ENCODE measurements around the gene TMEM175.

TMEM175 gene

DNA sequence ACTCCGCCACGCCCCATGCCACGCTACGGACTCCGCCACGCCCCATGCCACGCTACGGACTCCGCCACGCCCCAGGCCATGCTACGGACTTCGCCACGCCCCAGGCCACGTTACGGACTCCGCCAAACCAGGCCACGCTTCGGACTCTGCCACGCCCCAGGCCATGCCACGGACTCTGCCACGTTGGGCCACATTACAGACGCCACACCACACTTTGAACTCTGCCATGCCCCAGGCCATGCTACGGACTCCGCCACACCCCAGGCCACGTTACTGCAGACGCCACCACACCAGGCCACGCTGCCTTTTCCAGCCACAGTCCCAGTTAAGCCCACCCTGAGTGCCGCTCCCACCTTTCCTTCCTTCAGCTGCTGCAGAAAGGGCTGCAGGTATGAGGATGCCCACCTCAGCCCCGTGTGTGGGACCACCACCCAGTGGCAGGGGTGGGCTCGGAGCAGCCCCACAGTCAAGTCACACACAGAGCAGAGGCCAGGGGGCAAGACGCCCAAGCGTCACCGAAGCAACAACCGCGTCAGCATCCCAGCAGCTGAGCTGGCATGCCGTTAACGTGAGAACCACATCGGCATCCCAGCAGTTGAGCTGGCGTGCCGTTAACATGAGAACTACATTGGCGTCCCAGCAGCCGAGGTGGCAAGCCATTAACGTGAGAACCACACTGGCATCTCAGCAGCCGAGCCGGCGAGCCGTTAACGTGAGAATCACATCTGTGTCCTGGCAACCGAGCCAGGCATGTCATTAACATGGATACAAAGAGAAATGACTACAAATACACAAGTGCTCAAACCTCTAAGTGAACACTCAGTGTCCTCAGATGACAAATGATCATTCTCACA lies 26.5 kb upstream of the TMEM175 start (continued):
- TF ChIP-seq, protein P1, sequence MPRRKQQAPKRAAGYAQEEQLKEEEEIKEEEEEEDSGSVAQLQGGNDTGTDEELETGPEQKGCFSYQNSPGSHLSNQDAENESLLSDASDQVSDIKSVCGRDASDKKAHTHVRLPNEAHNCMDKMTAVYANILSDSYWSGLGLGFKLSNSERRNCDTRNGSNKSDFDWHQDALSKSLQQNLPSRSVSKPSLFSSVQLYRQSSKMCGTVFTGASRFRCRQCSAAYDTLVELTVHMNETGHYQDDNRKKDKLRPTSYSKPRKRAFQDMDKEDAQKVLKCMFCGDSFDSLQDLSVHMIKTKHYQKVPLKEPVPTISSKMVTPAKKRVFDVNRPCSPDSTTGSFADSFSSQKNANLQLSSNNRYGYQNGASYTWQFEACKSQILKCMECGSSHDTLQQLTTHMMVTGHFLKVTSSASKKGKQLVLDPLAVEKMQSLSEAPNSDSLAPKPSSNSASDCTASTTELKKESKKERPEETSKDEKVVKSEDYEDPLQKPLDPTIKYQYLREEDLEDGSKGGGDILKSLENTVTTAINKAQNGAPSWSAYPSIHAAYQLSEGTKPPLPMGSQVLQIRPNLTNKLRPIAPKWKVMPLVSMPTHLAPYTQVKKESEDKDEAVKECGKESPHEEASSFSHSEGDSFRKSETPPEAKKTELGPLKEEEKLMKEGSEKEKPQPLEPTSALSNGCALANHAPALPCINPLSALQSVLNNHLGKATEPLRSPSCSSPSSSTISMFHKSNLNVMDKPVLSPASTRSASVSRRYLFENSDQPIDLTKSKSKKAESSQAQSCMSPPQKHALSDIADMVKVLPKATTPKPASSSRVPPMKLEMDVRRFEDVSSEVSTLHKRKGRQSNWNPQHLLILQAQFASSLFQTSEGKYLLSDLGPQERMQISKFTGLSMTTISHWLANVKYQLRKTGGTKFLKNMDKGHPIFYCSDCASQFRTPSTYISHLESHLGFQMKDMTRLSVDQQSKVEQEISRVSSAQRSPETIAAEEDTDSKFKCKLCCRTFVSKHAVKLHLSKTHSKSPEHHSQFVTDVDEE (CRISPR knock-in tag; IDR thresholded peaks at IDR 0.05) = no peak
- TF ChIP-seq, protein P2, sequence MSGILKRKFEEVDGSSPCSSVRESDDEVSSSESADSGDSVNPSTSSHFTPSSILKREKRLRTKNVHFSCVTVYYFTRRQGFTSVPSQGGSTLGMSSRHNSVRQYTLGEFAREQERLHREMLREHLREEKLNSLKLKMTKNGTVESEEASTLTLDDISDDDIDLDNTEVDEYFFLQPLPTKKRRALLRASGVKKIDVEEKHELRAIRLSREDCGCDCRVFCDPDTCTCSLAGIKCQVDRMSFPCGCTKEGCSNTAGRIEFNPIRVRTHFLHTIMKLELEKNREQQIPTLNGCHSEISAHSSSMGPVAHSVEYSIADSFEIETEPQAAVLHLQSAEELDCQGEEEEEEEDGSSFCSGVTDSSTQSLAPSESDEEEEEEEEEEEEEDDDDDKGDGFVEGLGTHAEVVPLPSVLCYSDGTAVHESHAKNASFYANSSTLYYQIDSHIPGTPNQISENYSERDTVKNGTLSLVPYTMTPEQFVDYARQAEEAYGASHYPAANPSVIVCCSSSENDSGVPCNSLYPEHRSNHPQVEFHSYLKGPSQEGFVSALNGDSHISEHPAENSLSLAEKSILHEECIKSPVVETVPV (CRISPR knock-in tag; IDR thresholded peaks at IDR 0.05) = no peak
- TF ChIP-seq ZNF70 (CRISPR knock-in tag; IDR thresholded peaks at IDR 0.05) (no peak), ZNF565 (CRISPR knock-in tag; conservative IDR thresholded peaks at IDR 0.05; ENCODE audit: low read depth) (no peak), CSDC2 (CRISPR knock-in tag; IDR thresholded peaks at IDR 0.05) (no peak)

DNA sequence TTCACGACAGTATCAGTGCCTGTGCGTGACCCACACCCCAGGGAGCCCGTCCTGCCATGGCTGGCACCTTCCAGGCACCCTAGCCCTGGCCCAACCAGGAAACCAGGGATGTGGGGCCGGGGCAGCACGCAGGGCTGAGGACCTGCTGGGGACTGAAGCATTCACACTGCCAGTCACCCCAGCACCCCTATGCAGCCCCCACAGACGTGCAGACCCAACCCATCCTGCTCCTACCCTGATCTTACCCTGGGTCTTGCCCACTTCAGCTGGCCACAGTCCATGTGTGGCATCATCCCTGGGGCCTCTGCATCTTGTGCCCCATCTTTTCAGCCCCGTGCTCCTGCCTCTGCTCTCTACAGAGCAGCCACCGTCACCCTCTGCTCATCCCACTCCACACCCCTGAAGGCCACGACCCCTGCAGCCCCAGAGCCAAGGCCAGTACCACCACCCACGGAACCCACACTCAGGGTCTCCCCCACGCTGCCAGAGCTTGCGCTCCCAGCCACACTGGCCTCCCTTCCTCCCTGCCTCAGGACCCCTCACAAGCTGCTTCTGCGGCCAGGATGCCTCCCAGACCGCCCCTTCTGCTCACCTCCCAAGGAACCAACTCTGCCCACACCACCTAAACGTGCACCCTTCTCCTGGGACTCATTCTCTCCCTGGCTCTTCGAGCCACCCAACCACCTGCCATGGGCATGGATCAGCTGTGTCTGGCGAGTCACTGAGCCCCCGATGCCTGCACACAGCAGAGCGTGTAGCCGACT lies 25.7 kb upstream of the TMEM175 start:
- TF ChIP-seq, protein P2 (CRISPR knock-in tag; IDR thresholded peaks at IDR 0.05) = no peak
- TF ChIP-seq, protein P1 (CRISPR knock-in tag; IDR thresholded peaks at IDR 0.05) = no peak
- no peak for TF ChIP-seq SNAI2 (CRISPR knock-in tag; IDR thresholded peaks at IDR 0.05)
- TF ChIP-seq, protein P3, sequence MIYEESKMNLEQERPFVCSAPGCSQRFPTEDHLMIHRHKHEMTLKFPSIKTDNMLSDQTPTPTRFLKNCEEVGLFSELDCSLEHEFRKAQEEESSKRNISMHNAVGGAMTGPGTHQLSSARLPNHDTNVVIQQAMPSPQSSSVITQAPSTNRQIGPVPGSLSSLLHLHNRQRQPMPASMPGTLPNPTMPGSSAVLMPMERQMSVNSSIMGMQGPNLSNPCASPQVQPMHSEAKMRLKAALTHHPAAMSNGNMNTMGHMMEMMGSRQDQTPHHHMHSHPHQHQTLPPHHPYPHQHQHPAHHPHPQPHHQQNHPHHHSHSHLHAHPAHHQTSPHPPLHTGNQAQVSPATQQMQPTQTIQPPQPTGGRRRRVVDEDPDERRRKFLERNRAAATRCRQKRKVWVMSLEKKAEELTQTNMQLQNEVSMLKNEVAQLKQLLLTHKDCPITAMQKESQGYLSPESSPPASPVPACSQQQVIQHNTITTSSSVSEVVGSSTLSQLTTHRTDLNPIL (CRISPR knock-in tag; IDR thresholded peaks at IDR 0.05; ENCODE audit: low read depth) = no peak
- no peak for TF ChIP-seq OSR1 (CRISPR knock-in tag; IDR thresholded peaks at IDR 0.05)
- TF ChIP-seq ZFP3 (CRISPR knock-in tag; IDR thresholded peaks at IDR 0.05) = no peak
- TF ChIP-seq TOX (CRISPR knock-in tag; IDR thresholded peaks at IDR 0.05; ENCODE audit: borderline replicate concordance) = no peak
- TF ChIP-seq GLIS3 (CRISPR knock-in tag; IDR thresholded peaks at IDR 0.05) = no peak
- TF ChIP-seq, protein P4, sequence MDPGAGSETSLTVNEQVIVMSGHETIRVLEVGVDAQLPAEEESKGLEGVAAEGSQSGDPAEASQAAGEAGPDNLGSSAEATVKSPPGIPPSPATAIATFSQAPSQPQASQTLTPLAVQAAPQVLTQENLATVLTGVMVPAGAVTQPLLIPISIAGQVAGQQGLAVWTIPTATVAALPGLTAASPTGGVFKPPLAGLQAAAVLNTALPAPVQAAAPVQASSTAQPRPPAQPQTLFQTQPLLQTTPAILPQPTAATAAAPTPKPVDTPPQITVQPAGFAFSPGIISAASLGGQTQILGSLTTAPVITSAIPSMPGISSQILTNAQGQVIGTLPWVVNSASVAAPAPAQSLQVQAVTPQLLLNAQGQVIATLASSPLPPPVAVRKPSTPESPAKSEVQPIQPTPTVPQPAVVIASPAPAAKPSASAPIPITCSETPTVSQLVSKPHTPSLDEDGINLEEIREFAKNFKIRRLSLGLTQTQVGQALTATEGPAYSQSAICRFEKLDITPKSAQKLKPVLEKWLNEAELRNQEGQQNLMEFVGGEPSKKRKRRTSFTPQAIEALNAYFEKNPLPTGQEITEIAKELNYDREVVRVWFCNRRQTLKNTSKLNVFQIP (CRISPR knock-in tag; IDR thresholded peaks at IDR 0.05; ENCODE audit: borderline replicate concordance, low read depth) = no peak
- TF ChIP-seq ESRRG (CRISPR knock-in tag; IDR thresholded peaks at IDR 0.05) = no peak
- no peak for TF ChIP-seq ZNF565 (CRISPR knock-in tag; conservative IDR thresholded peaks at IDR 0.05; ENCODE audit: low read depth)
- no peak for TF ChIP-seq CSDC2 (CRISPR knock-in tag; IDR thresholded peaks at IDR 0.05)
- no peak for TF ChIP-seq BACH2 (CRISPR knock-in tag; IDR thresholded peaks at IDR 0.05; ENCODE audit: borderline replicate concordance)
- no peak for ATAC-seq

DNA sequence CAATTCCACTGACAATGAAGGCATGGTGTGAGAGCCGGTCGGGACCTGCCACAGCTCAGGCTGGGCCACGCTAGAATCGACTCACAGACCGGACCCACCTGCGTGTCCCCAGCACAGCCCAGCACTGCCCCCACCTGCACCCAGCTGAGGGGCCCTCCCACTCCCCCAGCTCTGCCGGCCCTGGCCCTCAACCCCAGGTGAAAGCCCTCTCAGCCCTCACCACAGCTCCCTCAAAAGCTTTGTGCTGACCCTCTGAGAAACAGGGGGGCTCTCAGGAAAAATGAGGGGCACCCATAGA lies 25.2 kb upstream of the TMEM175 start:
- TF ChIP-seq GLIS3 (CRISPR knock-in tag; IDR thresholded peaks at IDR 0.05) = no peak
- TF ChIP-seq TOX (CRISPR knock-in tag; IDR thresholded peaks at IDR 0.05; ENCODE audit: borderline replicate concordance) = no peak
- no peak for TF ChIP-seq ZNF8 (CRISPR knock-in tag; IDR thresholded peaks at IDR 0.05)
- no peak for TF ChIP-seq ZFP30 (CRISPR knock-in tag; IDR thresholded peaks at IDR 0.05)
- TF ChIP-seq ISL1 (CRISPR knock-in tag; IDR thresholded peaks at IDR 0.05) = no peak
- TF ChIP-seq, protein P5, sequence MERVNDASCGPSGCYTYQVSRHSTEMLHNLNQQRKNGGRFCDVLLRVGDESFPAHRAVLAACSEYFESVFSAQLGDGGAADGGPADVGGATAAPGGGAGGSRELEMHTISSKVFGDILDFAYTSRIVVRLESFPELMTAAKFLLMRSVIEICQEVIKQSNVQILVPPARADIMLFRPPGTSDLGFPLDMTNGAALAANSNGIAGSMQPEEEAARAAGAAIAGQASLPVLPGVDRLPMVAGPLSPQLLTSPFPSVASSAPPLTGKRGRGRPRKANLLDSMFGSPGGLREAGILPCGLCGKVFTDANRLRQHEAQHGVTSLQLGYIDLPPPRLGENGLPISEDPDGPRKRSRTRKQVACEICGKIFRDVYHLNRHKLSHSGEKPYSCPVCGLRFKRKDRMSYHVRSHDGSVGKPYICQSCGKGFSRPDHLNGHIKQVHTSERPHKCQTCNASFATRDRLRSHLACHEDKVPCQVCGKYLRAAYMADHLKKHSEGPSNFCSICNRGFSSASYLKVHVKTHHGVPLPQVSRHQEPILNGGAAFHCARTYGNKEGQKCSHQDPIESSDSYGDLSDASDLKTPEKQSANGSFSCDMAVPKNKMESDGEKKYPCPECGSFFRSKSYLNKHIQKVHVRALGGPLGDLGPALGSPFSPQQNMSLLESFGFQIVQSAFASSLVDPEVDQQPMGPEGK (CRISPR knock-in tag; IDR thresholded peaks at IDR 0.05; ENCODE audit: borderline replicate concordance) = no peak
- ATAC-seq = no peak

All from SK-N-SH treated with all-trans-retinoic acid at 6 μM for 48 hours (cell line).